Fibroblast of upper back skin (primary cell): Measurements from ENCODE around the gene ANKRD39.
"Not testable (repeated sequence)": the region's sequence is repeated elsewhere in the genome, so short reads cannot be mapped to it uniquely, and the experiment has no call there.

Source experiments
- DNase-seq: peaks from one replicate; pipeline ENCODE4 v3.0.0-alpha.2; 2013

ANKRD39 gene

GRCh38 chr2:96806468-96807126 lies 51.2 kb downstream of the ANKRD39 start:
- no peak for DNase-seq

DNA sequence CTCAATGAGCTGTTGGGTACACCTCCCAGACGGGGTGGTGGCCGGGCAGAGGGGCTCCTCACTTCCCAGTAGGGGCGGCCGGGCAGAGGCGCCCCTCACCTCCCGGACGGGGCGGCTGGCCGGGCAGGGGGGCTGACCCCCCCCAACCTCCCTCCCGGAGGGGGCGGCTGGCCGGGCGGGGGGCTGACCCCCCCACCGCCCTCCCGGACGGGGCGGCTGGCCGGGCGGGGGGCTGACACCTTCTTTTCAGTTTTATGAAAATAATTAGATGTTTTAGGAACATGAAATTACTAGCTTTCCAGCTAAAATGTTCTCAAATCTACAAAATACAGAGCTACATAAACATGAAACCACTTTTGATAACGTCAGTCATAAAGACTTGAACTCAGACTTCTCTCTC lies 51.9 kb downstream of the ANKRD39 start:
- DNase-seq, result not testable (repeated sequence)

- no peak for DNase-seq
Measured at GRCh38 chr2:96804986-96805385, 52.8 kb downstream of the ANKRD39 start.

GRCh38 chr2:96802721-96803120 lies 55.1 kb downstream of the ANKRD39 start:
- no peak for DNase-seq

- no peak for DNase-seq
Measured at GRCh38 chr2:96801786-96802595, 55.8 kb downstream of the ANKRD39 start.

DNA sequence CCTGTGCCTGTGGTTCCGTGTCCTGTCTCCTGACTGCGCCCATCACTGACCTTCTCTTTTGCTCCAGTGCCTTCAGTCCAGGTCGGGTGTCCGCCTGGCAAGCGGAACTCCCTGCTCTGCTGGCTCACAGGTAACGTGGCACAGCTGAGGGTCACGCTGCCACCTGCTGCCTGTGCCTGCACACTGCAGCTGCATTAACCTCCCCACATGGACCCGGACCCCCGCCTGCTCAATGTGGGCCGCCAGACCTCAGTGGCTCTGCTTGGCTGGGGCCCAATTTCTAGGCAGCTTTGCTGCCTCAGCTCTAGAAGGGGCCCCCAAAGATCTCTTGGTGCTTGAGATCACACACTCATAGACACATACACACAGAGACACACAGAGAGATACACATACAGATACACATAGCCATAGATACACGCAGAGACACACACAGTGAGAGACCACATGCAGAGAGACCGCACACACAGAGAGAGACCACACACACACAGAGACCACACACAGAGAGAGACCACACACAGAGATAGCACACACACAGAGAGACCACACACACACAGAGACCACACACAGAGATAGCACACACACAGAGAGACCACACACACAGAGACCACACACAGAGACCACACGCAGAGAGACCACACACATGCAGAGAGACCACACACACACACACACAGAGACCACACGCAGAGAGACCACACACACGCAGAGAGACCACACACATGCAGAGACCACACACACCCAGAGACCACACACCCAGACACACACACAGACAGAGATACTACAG lies 56.6 kb downstream of the ANKRD39 start:
- peak; percentile 47 for DNase-seq

DNA sequence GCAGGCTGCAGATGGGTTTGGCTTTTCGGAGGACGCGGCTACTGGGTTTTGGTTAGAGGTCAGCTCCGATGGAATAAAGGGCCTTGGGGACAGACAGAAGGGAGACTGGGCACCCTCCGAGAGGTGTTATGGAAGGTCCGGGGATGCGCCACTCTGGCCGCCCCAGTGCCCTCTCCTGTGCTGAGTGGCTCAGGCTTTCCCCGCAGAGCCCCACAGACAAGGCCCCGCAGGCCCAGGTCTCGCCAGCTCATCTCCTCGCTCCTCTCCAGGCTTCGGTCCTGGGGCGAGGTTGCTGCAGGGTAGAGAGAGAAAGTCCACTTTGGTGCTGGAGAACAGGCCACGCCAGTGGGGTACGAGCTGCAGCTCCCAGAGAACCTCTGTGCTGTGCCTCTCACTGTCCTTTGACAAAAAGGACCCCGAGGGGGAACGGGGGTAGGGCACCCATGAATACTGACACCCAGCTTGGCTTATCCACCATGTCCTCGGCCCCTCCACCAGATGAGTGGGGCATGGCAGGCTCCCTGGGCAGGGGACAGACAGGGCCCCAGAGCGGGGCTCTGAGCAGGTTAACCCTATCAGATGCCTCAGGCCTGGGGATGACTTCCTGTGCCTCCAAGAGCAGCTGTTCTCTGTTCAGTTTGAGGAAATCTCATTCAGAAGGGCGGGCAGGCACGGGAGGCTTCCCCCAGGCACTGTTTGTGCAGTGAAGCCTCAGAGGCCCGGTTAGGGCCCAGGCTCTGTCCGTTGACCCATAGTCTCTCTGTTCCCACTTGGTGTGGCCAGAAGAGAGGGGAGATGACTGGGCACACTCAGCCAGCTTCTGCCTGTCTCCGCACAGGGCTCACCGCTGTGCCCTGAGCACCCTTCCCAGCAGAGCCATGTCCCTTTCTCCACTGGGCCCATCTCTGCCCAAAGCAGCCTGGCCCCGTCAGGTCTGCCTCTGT lies 57.5 kb downstream of the ANKRD39 start:
- DNase-seq, result no peak

- no peak for DNase-seq
Measured at GRCh38 chr2:96799623-96799935, 58.2 kb downstream of the ANKRD39 start.

GRCh38 chr2:96798733-96799622 lies 58.8 kb downstream of the ANKRD39 start:
- no peak for DNase-seq
